ENCODE data around the gene TMEM87B. TPM values are rescaled to one million over a fixed set of nuclear protein-coding genes. Genes with fewer than 3 reads are reported as not detected.

TMEM87B gene
- total RNA-seq, 1 donor from 2014 or later, result 6.1 TPM

Other genes with a start within 250 kb of the TMEM87B start
- 66.9 TPM for gene ANAPC1, start 171.1 kb upstream of the TMEM87B start, total RNA-seq
- 3.7 TPM for gene MERTK, start 156.7 kb upstream of the TMEM87B start, total RNA-seq
- gene FBLN7, start 83.1 kb downstream of the TMEM87B start, total RNA-seq, result 2.5 TPM
- 27.5 TPM for gene ZC3H8, start 199.8 kb downstream of the TMEM87B start, total RNA-seq
- gene ZC3H6, start 220.3 kb downstream of the TMEM87B start, total RNA-seq, result 24.8 TPM

Measured in temporal lobe (tissue), 1 donor.